GM12878 (cell line): ENCODE measurements around the gene ZNF804A. TPM values are rescaled to one million over a fixed set of nuclear protein-coding genes. Genes with fewer than 3 reads are reported as not detected.

Experiments used
- ATAC-seq: fragments of 200-7000 bp; cut with Tn5 transposase; 3 replicates; pipeline ENCODE4 v1.9.1; 2020; ENCODE audit warnings: mild to moderate bottlenecking, moderate library complexity
- BruUV-seq: library from RNA; stranded (reverse); fragments of 400-500 nt; replicated peaks from 2 replicates; lab custom pipeline; 2021; lab: Mats Ljungman, UMichigan
- CTCF ChIA-PET: fragments of 300-600 bp; sonication (Branson Sonifier 250); formaldehyde crosslinking; extraction: SDS; loops from one replicate; lab custom pipeline; 2021; ENCODE audit warnings: inconsistent platforms; lab: Yijun Ruan, JAX
- POLR2A ChIA-PET: fragments of 350-600 bp; formaldehyde crosslinking; extraction: SDS; loops from one replicate; lab custom pipeline; 2021; ENCODE audit warnings: inconsistent platforms; lab: Charles Lee
- RAD21 ChIA-PET: fragments of 300-600 bp; sonication (Branson Sonifier 250); formaldehyde crosslinking; loops from one replicate; lab custom pipeline; 2023; ENCODE audit warnings: antibody characterized with exemption; ENCODE audit not compliant: unreplicated experiment; lab: Charles Lee
- SMC1A ChIA-PET: fragments of 300-600 bp; sonication (Branson Sonifier 250); formaldehyde crosslinking; loops from one replicate; lab custom pipeline; 2023; ENCODE audit not compliant: unreplicated experiment, uncharacterized antibody; lab: Charles Lee
- DNase-seq: peaks from one replicate; pipeline ENCODE4 v3.0.0-alpha.2; 2011; ENCODE audit warnings: low read depth, low spot score
- FAIRE-seq: peaks from 3 replicates; lab custom pipeline; 2011; peaks lifted over from hg19 to GRCh38; lab: Jason Lieb, UNC
- H2AFZ ChIP-seq: 2 replicates; pipeline ENCODE4 v1.6.0; 2011; ENCODE audit warnings: low read depth, low read length, control low read depth; ENCODE audit not compliant: control insufficient read depth
- H3K27ac ChIP-seq: 2 replicates; pipeline ENCODE4 v1.5.1; 2011; ENCODE audit warnings: control low read depth; ENCODE audit not compliant: control insufficient read depth, insufficient read depth
- H3K27me3 ChIP-seq, 2 experiments: replicated peaks in 1 of 2; 2 replicates each; pipeline versions ENCODE4 v1.6.0 to v1.6.1; 2011; ENCODE audit warnings: low read length in 1 of 2; ENCODE audit not compliant: control insufficient read depth in 2 of 2, insufficient read depth in 2 of 2
- H3K36me3 ChIP-seq, 2 experiments: 2 replicates each; pipeline ENCODE4 v1.5.1; 2011; ENCODE audit warnings: low read length in 1 of 2; ENCODE audit not compliant: control insufficient read depth in 2 of 2, insufficient read depth in 2 of 2
- H3K4me1 ChIP-seq: 2 replicates; pipeline ENCODE4 v1.6.1; 2011; ENCODE audit warnings: mild to moderate bottlenecking, low read length, moderate library complexity, mixed read lengths; ENCODE audit not compliant: control insufficient read depth, insufficient read depth
- H3K4me2 ChIP-seq: 2 replicates; pipeline ENCODE4 v1.6.0; 2011; ENCODE audit warnings: control low read depth; ENCODE audit not compliant: control insufficient read depth, insufficient read depth
- H3K4me3 ChIP-seq: fragments of 200-600 bp; sonication (generic); 2 replicates; pipeline ENCODE4 v1.5.1; 2016
- H3K79me2 ChIP-seq: 2 replicates; pipeline ENCODE4 v1.6.0; 2011; ENCODE audit warnings: low read length; ENCODE audit not compliant: control insufficient read depth, insufficient read depth
- H3K9ac ChIP-seq: 2 replicates; pipeline ENCODE4 v1.8.0; 2011; ENCODE audit warnings: low read length, control low read depth, mixed read lengths; ENCODE audit not compliant: control insufficient read depth, insufficient read depth
- H3K9me3 ChIP-seq: replicated peaks from 3 replicates; pipeline ENCODE4 v1.5.1; 2011; ENCODE audit warnings: mild to moderate bottlenecking, low read length; ENCODE audit not compliant: control insufficient read depth, insufficient read depth
- H4K20me1 ChIP-seq: 2 replicates; pipeline ENCODE4 v1.6.0; 2011; ENCODE audit not compliant: control insufficient read depth, insufficient read depth
- BACH1 ChIP-seq: fragments of 450-650 bp; IDR thresholded peaks from 2 replicates; pipeline ENCODE4 v1.6.1; 2017; ENCODE audit warnings: mild to moderate bottlenecking, borderline replicate concordance
- CEBPZ ChIP-seq: fragments of 150-350 bp; IDR thresholded peaks from 2 replicates; pipeline ENCODE4 v1.6.1; 2016; ENCODE audit warnings: low read depth, low read length
- CTCF ChIP-seq, 3 experiments: IDR thresholded peaks in 2 of 3; conservative IDR thresholded peaks in 1 of 3; 2 replicates each; pipeline ENCODE4 v1.5.1; 2011; ENCODE audit warnings: low read depth in 3 of 3, low read length in 3 of 3, mild to moderate bottlenecking in 3 of 3, control low read depth in 2 of 3, moderate library complexity in 2 of 3, inconsistent platforms in 1 of 3, mixed read lengths in 1 of 3; ENCODE audit not compliant: control insufficient read depth in 2 of 3, insufficient read depth in 1 of 3; ENCODE audit errors: extremely low read depth in 1 of 3
- E2F4 ChIP-seq: IDR thresholded peaks from 2 replicates; pipeline ENCODE4 v1.6.1; 2012; ENCODE audit warnings: low read depth, low read length, improper control_type of control experiment
- EZH2 ChIP-seq: IDR thresholded peaks from 2 replicates; pipeline ENCODE4 v1.6.1; 2012; ENCODE audit warnings: low read depth, mild to moderate bottlenecking, control low read depth, inconsistent platforms, low read length, borderline replicate concordance; ENCODE audit not compliant: control insufficient read depth
- MEF2A ChIP-seq: IDR thresholded peaks from 2 replicates; pipeline ENCODE4 v1.6.1; 2011; ENCODE audit warnings: low read depth, mild to moderate bottlenecking, low read length, moderate library complexity; ENCODE audit not compliant: insufficient read depth
- NKRF ChIP-seq: fragments of 450-650 bp; conservative IDR thresholded peaks from 2 replicates; pipeline ENCODE4 v1.6.1; 2017; ENCODE audit warnings: mild to moderate bottlenecking, moderate library complexity
- REST ChIP-seq: IDR thresholded peaks from 2 replicates; pipeline ENCODE4 v1.6.1; 2012; ENCODE audit warnings: mild to moderate bottlenecking, low read depth, low read length
- SIN3A ChIP-seq: IDR thresholded peaks from 2 replicates; pipeline ENCODE4 v1.6.1; 2012; ENCODE audit warnings: low read depth, low read length, improper control_type of control experiment
- SPI1 ChIP-seq: IDR thresholded peaks from 2 replicates; pipeline ENCODE4 v1.6.1; 2011; ENCODE audit warnings: low read depth, mild to moderate bottlenecking, low read length, moderate library complexity, borderline replicate concordance; ENCODE audit not compliant: insufficient read depth
- WRNIP1 ChIP-seq: IDR thresholded peaks from 2 replicates; pipeline ENCODE4 v1.6.1; 2011; ENCODE audit warnings: low read depth, low read length, improper control_type of control experiment, borderline replicate concordance
- WGBS: methylation state at CpG from one replicate; pipeline ENCODE4 v1.1.6; 2016; ENCODE audit warnings: low lambda C conversion rate; ENCODE audit not compliant: insufficient replicate concordance, insufficient coverage; ENCODE audit errors: missing lambda C conversion rate; 5-methylcytosine and 5-hydroxymethylcytosine counted together
- in situ Hi-C: fragments of 300-500 bp; cut with MboI; formaldehyde crosslinking; loops from 9 replicates; pipeline ENCODE4 v1.14.3; 2018; ENCODE audit warnings: mixed read lengths
- intact Hi-C: fragments of 100-400 bp; cut with micrococcal nuclease; formaldehyde crosslinking; loops from one replicate; pipeline ENCODE4 v1.14.2; 2022; ENCODE audit not compliant: unreplicated experiment
- polyA plus RNA-seq, 11 experiments: library from polyadenylated mRNA; depleted of rRNA in 4 of 11; unstranded in 6 of 11; stranded (reverse) in 5 of 11; fragments of >200 nt; fragmentation: Nextera tagmentation in 4 of 11; fragmentation: Illumina TruSeq in 1 of 11; extraction: Ambion mirVana in 4 of 11; extraction: Trizol in 1 of 11; gene quantifications; 1 replicate in 1 of 11; 2 replicates in 10 of 11; pipeline versions ENCODE4 v1.2.1 to v1.2.3, GENCODE V29; 2011 to 2016; ENCODE audit warnings: inconsistent platforms in 2 of 11, missing spikeins in 2 of 11, low read depth in 1 of 11
- total RNA-seq, 4 experiments: library from RNA; depleted of rRNA in 3 of 4; stranded (reverse); fragments of >200 nt in 3 of 4; fragmentation: Illumina TruSeq in 1 of 4; extraction: Trizol in 1 of 4; gene quantifications; 2 replicates each; pipeline versions ENCODE4 v1.2.1 to v1.2.3, GENCODE V29; 2013 to 2021

Gene ZNF804A
- total and polyA plus RNA-seq, 10 of the 15 experiments (the other 5 are each of a cell fraction or from before 2014, with no cell fraction given), result 0.19 to 2.3 (median 1.4) TPM

- Histone ChIP-seq H3K9me3 (no peaks in the 10 kb centered on the region), H3K36me3 (no peaks in the 10 kb centered on the region), H3K9ac (no peak overlapping the region), H3K4me2 (no peak overlapping the region), H4K20me1 (no peaks in the 10 kb centered on the region), H3K79me2 (no peaks in the 10 kb centered on the region), H3K27me3 (no peaks in the 10 kb centered on the region), H3K4me1 (no peaks in the 10 kb centered on the region), H3K4me3 (no peak overlapping the region), H3K27ac (no peak overlapping the region), H2AFZ (no peak overlapping the region)
- FAIRE-seq (no peak), ATAC-seq (no peak), DNase-seq (no peak)
- ChIA-PET RAD21 (no interaction called here), SMC1A (interaction anchor here (1.2 kb wide), 1 partner anchor 12 kb away, joined by 3 read pairs; no protein-coding TSS in a partner anchor), CTCF (no interaction called here), POLR2A (no interaction called here)
- intact Hi-C loops (no loop called here), in situ Hi-C loops (no loop called here)
- no TSS peak for BruUV-seq
- WGBS, result 50% methylated on average over 5 of the region's 5 CpGs
- TF ChIP-seq BACH1, result no peak
- no peak for TF ChIP-seq WRNIP1
- TF ChIP-seq MEF2A, result no peak
- TF ChIP-seq CTCF (IDR thresholded peaks at IDR 0.05 in 2 of 3, conservative IDR thresholded peaks at IDR 0.05 in 1 of 3; ENCODE audit: control insufficient read depth in 2 of 3, extremely low read depth in 1 of 3, insufficient read depth in 1 of 3, low read depth in 3 of 3, low read length in 3 of 3), result no peak
- TF ChIP-seq SIN3A, result no peak
- no peak for TF ChIP-seq CEBPZ
- no peak for TF ChIP-seq SPI1
- TF ChIP-seq REST, result no peak
- TF ChIP-seq EZH2, result no peak
- no peak for TF ChIP-seq E2F4
- TF ChIP-seq NKRF, result no peak
Measured at GRCh38 chr2:184555352-184555751, 43.0 kb upstream of the ZNF804A start.
